Measurements from ENCODE around the gene GRM3. TPM values are rescaled to one million over a fixed set of nuclear protein-coding genes. Genes with fewer than 3 reads are reported as not detected.

GRM3 gene
- total and polyA plus RNA-seq, 7 donors: 0.03 TPM; not detected in 6

DNA sequence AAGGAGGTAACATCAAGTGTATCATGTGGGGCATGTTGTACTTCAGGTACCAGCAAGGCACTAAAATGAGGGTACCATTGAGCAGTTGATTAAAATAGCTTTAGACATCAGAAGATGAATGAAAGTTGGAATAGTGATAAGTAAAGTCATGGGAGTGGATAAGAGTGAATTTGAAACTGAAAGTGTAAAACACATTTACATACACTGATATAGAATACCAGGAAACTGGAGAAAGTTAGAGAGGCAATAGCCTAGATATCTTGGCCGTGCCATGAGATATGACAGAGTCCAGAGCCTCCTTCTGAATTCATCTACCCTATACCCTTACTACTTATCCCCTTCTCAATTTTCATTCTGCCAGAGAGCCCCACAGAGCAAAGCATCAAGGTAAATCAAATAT, 76.6 kb downstream of the GRM3 start:
- TF ChIP-seq CTCF (IDR thresholded peaks at IDR 0.05): no peak
- Histone ChIP-seq H3K4me3 (no peak overlapping the region), H3K27me3 (ENCODE audit: insufficient read depth in 3 of 3, low read length in 2 of 3) (no peaks in the 10 kb centered on the region), H3K27ac (no peak overlapping the region), H3K4me1 (no peaks in the 10 kb centered on the region), H3K9me3 (no peaks in the 10 kb centered on the region), H3K36me3 (ENCODE audit: insufficient read depth in 1 of 2, low read depth in 1 of 2) (no peaks in the 10 kb centered on the region)
- ATAC-seq (no peak), DNase-seq (no peak)
- intact Hi-C loops (cut with DNase I): no loop called here
- WGBS, 3 donors: 70 to 84% (median 81%) methylated on average over 1 of the region's 1 CpG

DNA sequence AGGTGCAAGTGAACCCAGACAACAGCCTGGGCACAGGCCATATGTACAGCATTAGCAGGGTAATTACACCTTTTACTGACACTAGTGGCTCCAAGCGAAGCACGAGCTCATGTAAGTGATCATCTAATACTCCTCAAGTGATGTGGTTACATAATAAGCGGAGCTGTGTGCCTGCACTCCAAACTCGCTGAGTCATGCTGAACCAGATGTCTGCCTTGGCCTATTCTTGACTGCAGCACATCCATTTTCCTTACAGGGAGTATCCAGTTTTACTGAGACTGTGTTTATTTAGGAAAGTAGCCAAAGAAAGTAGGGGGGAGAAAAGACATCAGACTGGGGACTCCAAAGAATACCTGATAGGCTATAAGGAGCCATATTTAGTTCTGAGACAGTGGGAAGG, 90.1 kb downstream of the GRM3 start:
- H3K9me3 ChIP-seq: no peaks in the 10 kb centered on the region
- DNase-seq: no peak

DNA sequence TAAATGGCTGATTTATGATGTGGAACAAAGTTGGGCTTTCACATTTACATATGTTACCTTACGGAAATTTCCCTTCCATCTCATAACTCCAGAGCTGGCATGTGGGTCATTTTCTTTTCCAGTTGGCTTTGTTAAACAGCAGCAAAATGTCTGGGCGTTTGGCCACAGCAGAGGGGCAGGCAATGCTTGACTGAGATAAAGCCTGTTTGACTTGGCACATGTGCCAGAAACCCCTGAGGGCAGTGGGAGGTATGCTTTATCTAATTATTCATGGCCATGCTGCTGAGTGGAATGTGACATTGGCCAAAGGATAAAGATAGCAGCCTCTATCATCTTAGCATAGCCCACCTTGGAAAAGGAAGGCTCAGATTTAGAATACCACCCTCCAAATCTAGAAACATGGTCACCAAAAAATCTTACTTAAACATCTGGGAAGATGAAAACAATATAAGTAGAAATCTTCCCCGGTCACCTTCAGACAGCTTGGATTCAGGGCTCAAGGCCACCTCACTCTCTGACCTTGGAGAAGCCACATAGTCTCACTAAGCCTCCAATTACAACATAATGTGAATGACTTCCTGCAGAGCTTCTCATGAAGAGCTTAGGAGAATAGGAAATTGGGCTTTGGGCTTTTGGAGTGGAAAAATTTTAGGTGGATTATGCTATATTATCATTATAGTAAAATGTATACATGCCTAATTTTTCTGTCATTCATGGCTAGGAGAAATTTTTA, 101.5 kb downstream of the GRM3 start:
- Histone ChIP-seq H3K27ac (no peak overlapping the region), H3K4me1 (no peaks in the 10 kb centered on the region), H3K27me3 (ENCODE audit: insufficient read depth in 3 of 3, low read length in 2 of 3) (no peaks in the 10 kb centered on the region), H3K4me3 (no peak overlapping the region), H3K36me3 (ENCODE audit: insufficient read depth in 1 of 2, low read depth in 1 of 2) (no peaks in the 10 kb centered on the region), H3K9me3 (no peaks in the 10 kb centered on the region)
- no peak for TF ChIP-seq CTCF (IDR thresholded peaks at IDR 0.05)
- intact Hi-C loops (cut with DNase I): no loop called here
- ATAC-seq (no peak), DNase-seq (no peak)
- 40 to 54% (median 53%) methylated on average over 3 of the region's 3 CpGs for WGBS, 3 donors

More for the DNA sequence above, 90.1 kb downstream of the GRM3 start:
- no peak for TF ChIP-seq CTCF (IDR thresholded peaks at IDR 0.05)
- ATAC-seq: no peak
- intact Hi-C loops (cut with DNase I): no loop called here
- Histone ChIP-seq H3K27me3 (ENCODE audit: insufficient read depth in 3 of 3, low read length in 2 of 3) (no peaks in the 10 kb centered on the region), H3K27ac (no peak overlapping the region), H3K4me1 (no peaks in the 10 kb centered on the region), H3K36me3 (ENCODE audit: insufficient read depth in 1 of 2, low read depth in 1 of 2) (no peaks in the 10 kb centered on the region), H3K4me3 (no peak overlapping the region)
- WGBS, 3 donors: 81 to 91% (median 87%) methylated on average over 4 of the region's 4 CpGs

GRCh38 chr7:86747698-86748097, 104.0 kb downstream of the GRM3 start:
- H3K27me3 ChIP-seq (ENCODE audit: insufficient read depth in 3 of 3, low read length in 2 of 3): no peaks in the 10 kb centered on the region
- no peaks in the 10 kb centered on the region for H3K4me1 ChIP-seq
- WGBS, 3 donors: 10 to 18% (median 13%) methylated on average over 3 of the region's 3 CpGs
- no peak overlapping the region for H3K27ac ChIP-seq
- H3K9me3 ChIP-seq: no peaks in the 10 kb centered on the region
- no peak for TF ChIP-seq CTCF (IDR thresholded peaks at IDR 0.05)
- ATAC-seq (no peak), DNase-seq (no peak)
- no peak overlapping the region for H3K4me3 ChIP-seq
- H3K36me3 ChIP-seq (ENCODE audit: insufficient read depth in 1 of 2, low read depth in 1 of 2): no peaks in the 10 kb centered on the region
- intact Hi-C loops (cut with DNase I): no loop called here

- no peak for TF ChIP-seq CTCF (IDR thresholded peaks at IDR 0.05)
- Histone ChIP-seq H3K36me3 (ENCODE audit: insufficient read depth in 1 of 2, low read depth in 1 of 2) (no peaks in the 10 kb centered on the region), H3K9me3 (no peaks in the 10 kb centered on the region), H3K27ac (no peak overlapping the region), H3K4me3 (no peak overlapping the region), H3K27me3 (ENCODE audit: insufficient read depth in 3 of 3, low read length in 2 of 3) (no peaks in the 10 kb centered on the region), H3K4me1 (no peaks in the 10 kb centered on the region)
- intact Hi-C loops (cut with DNase I): no loop called here
- ATAC-seq: no peak
- no peak for DNase-seq
- whole genome bisulfite sequencing, 3 donors: 37 to 39% (median 38%) methylated on average over 4 of the region's 4 CpGs
Observed at GRCh38 chr7:86748201-86748600, 104.5 kb downstream of the GRM3 start.
